Ishikawa (cell line): ENCODE data around the gene SPP2.

Experiments used
- CEBPB ChIP-seq: IDR thresholded peaks from 2 replicates; pipeline ENCODE4 v1.6.1; 2012
- CREB1 ChIP-seq: IDR thresholded peaks from 2 replicates; pipeline ENCODE4 v1.6.1; 2012; ENCODE audit warnings: low read depth
- EGR1 ChIP-seq: IDR thresholded peaks from 2 replicates; pipeline ENCODE4 v1.6.1; 2012
- EP300 ChIP-seq: IDR thresholded peaks from 2 replicates; pipeline ENCODE4 v1.6.1; 2012; ENCODE audit warnings: borderline replicate concordance
- FOXM1 ChIP-seq: IDR thresholded peaks from 2 replicates; pipeline ENCODE4 v1.6.1; 2012; ENCODE audit warnings: low read depth, borderline replicate concordance
- MAX ChIP-seq: IDR thresholded peaks from 2 replicates; pipeline ENCODE4 v1.6.1; 2012
- NFIC ChIP-seq: IDR thresholded peaks from 2 replicates; pipeline ENCODE4 v1.6.1; 2012
- RAD21 ChIP-seq: IDR thresholded peaks from 2 replicates; pipeline ENCODE4 v1.6.1; 2012; ENCODE audit warnings: low read depth
- TAF1 ChIP-seq: IDR thresholded peaks from 2 replicates; pipeline ENCODE4 v1.6.1; 2012; ENCODE audit warnings: low read depth, mild to moderate bottlenecking
- TCF12 ChIP-seq: IDR thresholded peaks from 2 replicates; pipeline ENCODE4 v1.6.1; 2012; ENCODE audit warnings: low read depth
- TEAD4 ChIP-seq: IDR thresholded peaks from 2 replicates; pipeline ENCODE4 v1.6.1; 2012
- USF1 ChIP-seq: IDR thresholded peaks from 2 replicates; pipeline ENCODE4 v1.6.1; 2012
- YY1 ChIP-seq: IDR thresholded peaks from 2 replicates; pipeline ENCODE4 v1.6.1; 2012; ENCODE audit warnings: low read depth
- ZBTB7A ChIP-seq: IDR thresholded peaks from 2 replicates; pipeline ENCODE4 v1.6.1; 2012; ENCODE audit warnings: low read depth
- TF ChIP-seq, protein P1 (sequence below): IDR thresholded peaks from 2 replicates; pipeline ENCODE4 v1.6.1; 2012; ENCODE audit warnings: low read depth, mild to moderate bottlenecking

The SPP2 gene

DNA sequence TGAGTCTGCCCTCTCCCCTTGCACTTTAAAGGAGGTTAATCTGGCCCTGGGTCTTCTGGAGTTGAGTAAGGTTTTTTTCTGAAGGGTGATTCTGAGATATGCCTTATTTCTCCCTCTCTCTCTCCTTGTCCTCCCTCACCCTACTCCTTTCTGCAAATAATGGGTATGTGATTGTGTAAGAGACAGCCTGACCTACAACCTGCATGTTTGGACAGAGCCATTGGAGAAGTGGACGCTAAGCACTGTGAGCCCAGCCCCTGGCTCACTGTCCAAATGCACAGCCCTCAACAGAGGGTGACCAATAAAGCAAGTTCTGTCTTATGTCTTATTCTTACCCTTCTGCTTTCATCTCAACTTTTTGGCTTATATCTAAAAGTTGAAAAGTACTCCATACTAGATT lies 71.5 kb downstream of the SPP2 start:
- TF ChIP-seq NFIC (no peak), CEBPB (no peak), EP300 (no peak)

GRCh38 chr2:234125451-234126145 lies 75.1 kb downstream of the SPP2 start:
- no peak for TF ChIP-seq ZBTB7A
- TF ChIP-seq TAF1, result no peak
- TF ChIP-seq CREB1, result no peak
- TF ChIP-seq CEBPB, result no peak
- no peak for TF ChIP-seq EGR1
- TF ChIP-seq, protein P1, sequence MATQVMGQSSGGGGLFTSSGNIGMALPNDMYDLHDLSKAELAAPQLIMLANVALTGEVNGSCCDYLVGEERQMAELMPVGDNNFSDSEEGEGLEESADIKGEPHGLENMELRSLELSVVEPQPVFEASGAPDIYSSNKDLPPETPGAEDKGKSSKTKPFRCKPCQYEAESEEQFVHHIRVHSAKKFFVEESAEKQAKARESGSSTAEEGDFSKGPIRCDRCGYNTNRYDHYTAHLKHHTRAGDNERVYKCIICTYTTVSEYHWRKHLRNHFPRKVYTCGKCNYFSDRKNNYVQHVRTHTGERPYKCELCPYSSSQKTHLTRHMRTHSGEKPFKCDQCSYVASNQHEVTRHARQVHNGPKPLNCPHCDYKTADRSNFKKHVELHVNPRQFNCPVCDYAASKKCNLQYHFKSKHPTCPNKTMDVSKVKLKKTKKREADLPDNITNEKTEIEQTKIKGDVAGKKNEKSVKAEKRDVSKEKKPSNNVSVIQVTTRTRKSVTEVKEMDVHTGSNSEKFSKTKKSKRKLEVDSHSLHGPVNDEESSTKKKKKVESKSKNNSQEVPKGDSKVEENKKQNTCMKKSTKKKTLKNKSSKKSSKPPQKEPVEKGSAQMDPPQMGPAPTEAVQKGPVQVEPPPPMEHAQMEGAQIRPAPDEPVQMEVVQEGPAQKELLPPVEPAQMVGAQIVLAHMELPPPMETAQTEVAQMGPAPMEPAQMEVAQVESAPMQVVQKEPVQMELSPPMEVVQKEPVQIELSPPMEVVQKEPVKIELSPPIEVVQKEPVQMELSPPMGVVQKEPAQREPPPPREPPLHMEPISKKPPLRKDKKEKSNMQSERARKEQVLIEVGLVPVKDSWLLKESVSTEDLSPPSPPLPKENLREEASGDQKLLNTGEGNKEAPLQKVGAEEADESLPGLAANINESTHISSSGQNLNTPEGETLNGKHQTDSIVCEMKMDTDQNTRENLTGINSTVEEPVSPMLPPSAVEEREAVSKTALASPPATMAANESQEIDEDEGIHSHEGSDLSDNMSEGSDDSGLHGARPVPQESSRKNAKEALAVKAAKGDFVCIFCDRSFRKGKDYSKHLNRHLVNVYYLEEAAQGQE, result no peak
- TF ChIP-seq NFIC, result no peak
- no peak for TF ChIP-seq TCF12
- TF ChIP-seq EP300, result no peak
- no peak for TF ChIP-seq MAX
- TF ChIP-seq USF1, result no peak
- no peak for TF ChIP-seq YY1
- no peak for TF ChIP-seq FOXM1
- TF ChIP-seq RAD21, result no peak
- no peak for TF ChIP-seq TEAD4

GRCh38 chr2:234126146-234126470 lies 75.6 kb downstream of the SPP2 start:
- no peak for TF ChIP-seq TAF1
- TF ChIP-seq MAX, result no peak
- no peak for TF ChIP-seq FOXM1
- TF ChIP-seq EP300, result no peak
- no peak for TF ChIP-seq CEBPB
- TF ChIP-seq YY1, result no peak
- TF ChIP-seq TCF12, result no peak
- TF ChIP-seq TEAD4, result no peak
- no peak for TF ChIP-seq NFIC
